Heart left ventricle (tissue), 13 donors: ENCODE data around the gene TIMM21.

Experiments
- POLR2A ChIP-seq, 2 donors: fragments of 450-650 bp; IDR thresholded peaks; one replicate each; pipeline ENCODE4 v1.6.1; 2017; ENCODE audit warnings: antibody characterized with exemption in 2 of 2, mild to moderate bottlenecking in 2 of 2, moderate library complexity in 2 of 2
- TF ChIP-seq, protein P1 (sequence below), 12 donors: fragments of 200-600 bp; sonication (generic) in 4 of 12; IDR thresholded peaks; one replicate each; pipeline versions ENCODE4 v1.5.0 to v1.8.0; 2018 to 2022; ENCODE audit warnings: antibody characterized with exemption in 12 of 12, mild to moderate bottlenecking in 5 of 12
- donor health status: ischemic (EF 13 %, LVEDD 7.1; RV severe dilation, severe dysfunction).
- donor health status: DM: no; HTN: yes; CAD: no.
- donor health status: DM: no; HTN: no; CAD: no.
- donor health status: ischemic (EF 25% LVEDD 6.9; RV normal size, moderate dysfunction).
- donor health status: ischemic (EF 25% LVEDD 5.7; RV mildly dilated, moderate dysfunction).
- donor health status: ischemic (EF 35%, LVEDD 5.7; RV mildly dilated, moderate dysfunction).
- donor health status: nonischemic (EF 11% LVEDD 7.7; RV severe dilation, severe dysfunction).
- donor health status: DM: yes; HTN: yes; CAD: no.
- donor health status: PGD.
- donor health status: ischemic (EF 29% LVEDD 5.4; RV normal size, mild dysfunction).
- donor health status: nonischemic (EF 23%, LVEDD 6.1; RV moderate dilation, normal function).

DNA sequence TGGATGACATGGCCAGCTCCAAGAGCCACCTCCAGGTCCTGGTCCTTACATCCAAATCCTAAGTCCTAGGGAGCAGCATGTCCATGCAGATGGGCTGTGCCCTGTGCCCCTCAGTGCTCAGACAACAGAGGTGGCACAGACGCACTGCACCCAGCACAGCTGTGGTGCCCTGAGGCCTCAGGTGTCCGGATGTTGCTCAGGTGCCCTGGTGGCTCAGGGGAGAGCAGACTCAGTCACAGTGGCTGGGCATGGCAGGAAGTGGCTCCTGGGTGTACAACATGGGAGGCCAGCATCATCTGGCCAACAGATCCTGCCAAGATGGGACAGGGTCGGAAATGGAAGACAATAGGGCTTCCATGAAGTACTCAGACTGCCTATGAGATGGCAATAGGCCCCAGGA is 50.1 kb downstream of the TIMM21 start:
- TF ChIP-seq POLR2A (IDR thresholded peaks at IDR 0.05) = no peak
- TF ChIP-seq, protein P1, sequence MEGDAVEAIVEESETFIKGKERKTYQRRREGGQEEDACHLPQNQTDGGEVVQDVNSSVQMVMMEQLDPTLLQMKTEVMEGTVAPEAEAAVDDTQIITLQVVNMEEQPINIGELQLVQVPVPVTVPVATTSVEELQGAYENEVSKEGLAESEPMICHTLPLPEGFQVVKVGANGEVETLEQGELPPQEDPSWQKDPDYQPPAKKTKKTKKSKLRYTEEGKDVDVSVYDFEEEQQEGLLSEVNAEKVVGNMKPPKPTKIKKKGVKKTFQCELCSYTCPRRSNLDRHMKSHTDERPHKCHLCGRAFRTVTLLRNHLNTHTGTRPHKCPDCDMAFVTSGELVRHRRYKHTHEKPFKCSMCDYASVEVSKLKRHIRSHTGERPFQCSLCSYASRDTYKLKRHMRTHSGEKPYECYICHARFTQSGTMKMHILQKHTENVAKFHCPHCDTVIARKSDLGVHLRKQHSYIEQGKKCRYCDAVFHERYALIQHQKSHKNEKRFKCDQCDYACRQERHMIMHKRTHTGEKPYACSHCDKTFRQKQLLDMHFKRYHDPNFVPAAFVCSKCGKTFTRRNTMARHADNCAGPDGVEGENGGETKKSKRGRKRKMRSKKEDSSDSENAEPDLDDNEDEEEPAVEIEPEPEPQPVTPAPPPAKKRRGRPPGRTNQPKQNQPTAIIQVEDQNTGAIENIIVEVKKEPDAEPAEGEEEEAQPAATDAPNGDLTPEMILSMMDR (IDR thresholded peaks at IDR 0.05) = no peak
